Small intestine (tissue), 7 donors: ENCODE results near the gene KRTAP4-8. TPM values are rescaled to one million over a fixed set of nuclear protein-coding genes. Genes with fewer than 3 reads are reported as not detected.
"Not testable (repeated sequence)": the region's sequence is repeated elsewhere in the genome, so short reads cannot be mapped to it uniquely, and the experiment has no call there.

ENCODE experiments used
- DNase-seq, 2 donors: peaks; one replicate each; pipeline versions ENCODE4 v3.0.0 to v3.0.0-alpha.2; 2013
- FAIRE-seq: peaks from 2 replicates; lab custom pipeline; 2012; peaks lifted over from hg19 to GRCh38; lab: Jason Lieb, UNC
- H3K27ac ChIP-seq, 3 donors: one replicate each; pipeline ENCODE4 v1.5.1; 2013; ENCODE audit warnings: low read length in 2 of 3, mild to moderate bottlenecking in 2 of 3, control low read depth in 1 of 3, inconsistent platforms in 1 of 3, low read depth in 1 of 3, moderate library complexity in 1 of 3
- H3K27me3 ChIP-seq, 3 donors: one replicate each; pipeline ENCODE4 v1.6.1; 2013; ENCODE audit warnings: low read length in 3 of 3, inconsistent platforms in 1 of 3; ENCODE audit not compliant: control insufficient read depth in 3 of 3, insufficient read depth in 3 of 3
- H3K36me3 ChIP-seq, 3 donors: one replicate each; pipeline ENCODE4 v1.6.1; 2013; ENCODE audit warnings: low read length in 3 of 3, inconsistent platforms in 1 of 3, low read depth in 1 of 3, mild to moderate bottlenecking in 1 of 3, moderate library complexity in 1 of 3; ENCODE audit not compliant: control insufficient read depth in 3 of 3, insufficient read depth in 2 of 3
- H3K4me1 ChIP-seq, 3 donors: one replicate each; pipeline ENCODE4 v1.6.1; 2013; ENCODE audit warnings: low read length in 2 of 3, inconsistent platforms in 1 of 3, low read depth in 1 of 3, mild to moderate bottlenecking in 1 of 3, moderate library complexity in 1 of 3; ENCODE audit not compliant: control insufficient read depth in 3 of 3, insufficient read depth in 2 of 3
- H3K4me3 ChIP-seq, 3 donors: one replicate each; pipeline ENCODE4 v1.5.1; 2013; ENCODE audit warnings: low read length in 3 of 3, control low read depth in 1 of 3, inconsistent platforms in 1 of 3, low read depth in 1 of 3, mild to moderate bottlenecking in 1 of 3, moderate library complexity in 1 of 3
- H3K9me3 ChIP-seq, 2 donors: one replicate each; pipeline ENCODE4 v1.6.1; 2013; ENCODE audit warnings: low read depth in 1 of 2, low read length in 1 of 2; ENCODE audit not compliant: control insufficient read depth in 2 of 2, insufficient read depth in 1 of 2
- WGBS, 3 donors: extraction: QIAGEN DNeasy Blood & Tissue Kit; methylation state at CpG; one replicate each; pipeline ENCODE4 v1.1.7; 2013; 5-methylcytosine and 5-hydroxymethylcytosine counted together
- polyA plus RNA-seq, 4 donors: library from polyadenylated mRNA; stranded (reverse) in 3 of 4; unstranded in 1 of 4; fragments of 200-250 nt in 3 of 4; fragments of 120-200 nt in 1 of 4; gene quantifications; one replicate each; pipeline versions ENCODE4 v1.2.1 to v1.2.3, GENCODE V29; 2013
- donor health status: healthy with polysubstance abuse.
- donor health status: control.
- donor health status: control.
- donor health status: Bipolar disorder and iron deficiency.
- donor health status: healthy.

The KRTAP4-8 gene
- polyA plus RNA-seq, 4 donors, result not detected

- no peaks in the 10 kb centered on the region for H3K36me3 ChIP-seq
- no peak overlapping the region for H3K4me3 ChIP-seq
- no peaks in the 10 kb centered on the region for H3K9me3 ChIP-seq
- H3K27me3 ChIP-seq, result peaks cover 0 to 3% (median 3%) of the 10 kb centered on the region in 3 donors
- FAIRE-seq (no peak), DNase-seq (no peak)
- no peak overlapping the region for H3K27ac ChIP-seq
- no peaks in the 10 kb centered on the region for H3K4me1 ChIP-seq
Measured at GRCh38 chr17:41076788-41077187, 21.2 kb downstream of the KRTAP4-8 start.

- DNase-seq, result no peak
- H3K4me1 ChIP-seq, result no peaks in the 10 kb centered on the region
- H3K27ac ChIP-seq, result no peak overlapping the region
- no peaks in the 10 kb centered on the region for H3K9me3 ChIP-seq
- H3K36me3 ChIP-seq, result no peaks in the 10 kb centered on the region
- FAIRE-seq, result no peak
- H3K27me3 ChIP-seq, result peaks cover 0 to 3% (median 0%) of the 10 kb centered on the region in 3 donors
- WGBS, 3 donors, result 88 to 93% (median 89%) methylated on average over 2 of the region's 2 CpGs
- no peak overlapping the region for H3K4me3 ChIP-seq
Measured at GRCh38 chr17:41073676-41074075, 24.3 kb downstream of the KRTAP4-8 start.

GRCh38 chr17:41071606-41072360 is 26.2 kb downstream of the KRTAP4-8 start:
- no peak overlapping the region for H3K4me3 ChIP-seq
- no peak overlapping the region for H3K27ac ChIP-seq
- 84 to 90% (median 89%) methylated on average over 5 of the region's 5 CpGs for whole genome bisulfite sequencing, 3 donors
- FAIRE-seq (no peak), DNase-seq (no peak)
- no peaks in the 10 kb centered on the region for H3K4me1 ChIP-seq
- no peaks in the 10 kb centered on the region for H3K9me3 ChIP-seq
- no peaks in the 10 kb centered on the region for H3K36me3 ChIP-seq
- peaks cover 0 to 3% (median 0%) of the 10 kb centered on the region in 3 donors for H3K27me3 ChIP-seq

- Histone ChIP-seq H3K9me3 (no peaks in the 10 kb centered on the region), H3K36me3 (no peaks in the 10 kb centered on the region), H3K4me3 (no peak overlapping the region), H3K27me3 (peaks cover 0 to 5% (median 0%) of the 10 kb centered on the region in 3 donors), H3K4me1 (no peaks in the 10 kb centered on the region), H3K27ac (no peak overlapping the region)
- DNase-seq, result no peak
- 70 to 89% (median 73%) methylated on average over 3 of the region's 3 CpGs for WGBS, 3 donors
- FAIRE-seq, result no peak
Measured at GRCh38 chr17:41069031-41069430, 28.9 kb downstream of the KRTAP4-8 start.

- Histone ChIP-seq H3K27ac (no peak overlapping the region), H3K36me3 (no peaks in the 10 kb centered on the region), H3K4me3 (no peak overlapping the region), H3K27me3 (peaks cover 0 to 5% (median 0%) of the 10 kb centered on the region in 3 donors), H3K4me1 (no peaks in the 10 kb centered on the region), H3K9me3 (no peaks in the 10 kb centered on the region)
- no peak for DNase-seq
- no peak for FAIRE-seq
Measured at GRCh38 chr17:41067281-41067680, 30.7 kb downstream of the KRTAP4-8 start.

- FAIRE-seq, result no peak
- no peak within 1 kb of the TSS for H3K4me3 ChIP-seq
- H3K4me1 ChIP-seq, result no peaks in the 10 kb centered on the region
- H3K27ac ChIP-seq, result no peak within 1 kb of the TSS
- H3K27me3 ChIP-seq, result peaks cover 0 to 5% (median 2%) of the 10 kb centered on the region in 3 donors
- H3K9me3 ChIP-seq, result no peaks in the 10 kb centered on the region
- 82 to 93% (median 91%) methylated on average over 6 of the region's 6 CpGs for WGBS, 3 donors
- DNase-seq, result no peak
- H3K36me3 ChIP-seq, result no peaks in the 10 kb centered on the region
Measured at GRCh38 chr17:41065829-41066624, 31.9 kb downstream of the KRTAP4-8 start, which contains the start of gene KRTAP2-4. KRTAP2-4 (minus strand) TSS chr17:41065879; CDS start chr17:41065845, 34 bp downstream.

- H3K27me3 ChIP-seq, DNase-seq, FAIRE-seq, H3K36me3 ChIP-seq, H3K9me3 ChIP-seq, H3K4me1 ChIP-seq, H3K4me3 ChIP-seq, H3K27ac ChIP-seq: not testable (repeated sequence)
- WGBS, 3 donors, result 56 to 70% (median 59%) methylated on average over 7 of the region's 16 CpGs
Measured at GRCh38 chr17:41065016-41065689, 32.8 kb downstream of the KRTAP4-8 start.

- Histone ChIP-seq H3K4me3 (no peak overlapping the region), H3K27me3 (peaks cover 0 to 13% (median 2%) of the 10 kb centered on the region in 3 donors), H3K36me3 (no peaks in the 10 kb centered on the region), H3K9me3 (no peaks in the 10 kb centered on the region), H3K27ac (no peak overlapping the region), H3K4me1 (no peaks in the 10 kb centered on the region)
- FAIRE-seq, result no peak
- 46 to 79% (median 46%) methylated on average over 1 of the region's 1 CpG for WGBS, 3 donors
- no peak for DNase-seq
Measured at GRCh38 chr17:41064301-41064700, 33.6 kb downstream of the KRTAP4-8 start.
